Chondrocyte (in vitro differentiated cells): Measurements from ENCODE around the gene TESK1. TPM values are rescaled to one million over a fixed set of nuclear protein-coding genes. Genes with fewer than 3 reads are reported as not detected.

Experiments
- DNase-seq: peaks from one replicate; pipeline ENCODE4 v3.0.0; 2021; ENCODE audit warnings: mixed read lengths, low spot score
- H3K27ac Mint-ChIP-seq: one replicate; pipeline ENCODE4 v1.8.0; 2021; ENCODE audit warnings: mild to moderate bottlenecking, moderate library complexity, mixed read lengths; ENCODE audit not compliant: unreplicated experiment
- H3K27me3 Mint-ChIP-seq: 2 replicates; pipeline ENCODE4 v1.8.0; 2021; ENCODE audit warnings: low read depth, mixed read lengths
- H3K36me3 Mint-ChIP-seq: 2 replicates; pipeline ENCODE4 v1.8.0; 2021; ENCODE audit warnings: low read depth, mixed read lengths
- H3K4me1 Mint-ChIP-seq: 2 replicates; pipeline ENCODE4 v1.8.0; 2021; ENCODE audit warnings: low read depth, mild to moderate bottlenecking, mixed read lengths
- H3K4me3 Mint-ChIP-seq: one replicate; pipeline ENCODE4 v1.8.0; 2021; ENCODE audit warnings: mild to moderate bottlenecking, moderate library complexity, mixed read lengths; ENCODE audit not compliant: unreplicated experiment
- H3K9me3 Mint-ChIP-seq: 2 replicates; pipeline ENCODE4 v1.8.0; 2021; ENCODE audit warnings: low read depth, mixed read lengths
- CTCF ChIP-seq: fragments of 200-600 bp; sonication (generic); IDR thresholded peaks from 2 replicates; pipeline ENCODE4 v1.5.0; 2021; ENCODE audit warnings: antibody characterized with exemption, mild to moderate bottlenecking, moderate library complexity
- total RNA-seq: library from RNA; stranded (reverse); gene quantifications from 3 replicates; pipeline ENCODE4 v1.2.1, GENCODE V29; 2021

Gene TESK1
- total RNA-seq, 1 donor from 2014 or later: 50.7 TPM

- DNase-seq: no peak
- H3K27me3 Mint-ChIP-seq: no peaks in the 10 kb centered on the region
- peaks cover 34% of the 10 kb centered on the region for H3K36me3 Mint-ChIP-seq
- H3K9me3 Mint-ChIP-seq: no peaks in the 10 kb centered on the region
- no peak overlapping the region for H3K4me3 Mint-ChIP-seq
- peak overlapping the region; percentile 61 for H3K27ac Mint-ChIP-seq
- H3K4me1 Mint-ChIP-seq: peaks cover 23% of the 10 kb centered on the region
- no peak for TF ChIP-seq CTCF
Measured at GRCh38 chr9:35559792-35560530, 45.1 kb upstream of the TESK1 start.

DNA sequence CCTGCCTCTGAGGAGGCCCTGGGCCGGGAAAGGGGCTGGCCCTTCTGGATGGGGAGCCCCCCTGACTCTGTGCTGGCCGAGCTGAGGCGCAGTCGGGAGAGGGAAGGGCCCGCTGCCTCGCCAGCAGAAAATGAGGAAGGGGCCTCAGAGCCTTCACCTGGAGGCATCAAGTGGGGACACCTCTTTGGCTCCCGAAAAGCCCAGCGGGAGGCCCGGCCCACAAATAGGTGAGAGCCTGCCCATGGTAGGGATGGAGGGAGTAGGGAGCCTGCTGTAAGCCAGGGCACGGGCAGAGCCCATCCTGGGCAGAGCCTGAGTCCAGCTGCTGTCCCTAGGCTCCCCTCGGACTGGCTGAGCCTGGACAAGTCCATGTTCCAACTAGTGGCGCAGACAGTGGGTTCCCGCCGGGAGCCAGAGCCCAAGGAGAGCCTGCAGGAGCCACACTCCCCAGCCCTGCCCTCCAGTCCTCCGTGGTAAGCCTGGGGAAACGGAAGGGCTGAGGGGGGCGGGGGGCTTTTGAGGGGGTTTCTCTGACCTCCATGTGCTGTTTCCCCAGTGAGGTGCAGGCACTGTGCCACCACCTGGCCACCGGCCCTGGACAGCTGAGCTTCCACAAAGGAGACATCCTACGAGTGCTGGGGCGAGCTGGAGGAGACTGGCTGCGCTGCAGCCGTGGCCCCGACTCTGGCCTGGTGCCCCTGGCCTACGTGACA, 44.3 kb upstream of the TESK1 start:
- no peak overlapping the region for H3K4me3 Mint-ChIP-seq
- DNase-seq: no peak
- H3K27ac Mint-ChIP-seq: no peak overlapping the region
- TF ChIP-seq CTCF: no peak
- peaks cover 27% of the 10 kb centered on the region for H3K4me1 Mint-ChIP-seq
- no peaks in the 10 kb centered on the region for H3K9me3 Mint-ChIP-seq
- no peaks in the 10 kb centered on the region for H3K27me3 Mint-ChIP-seq
- peaks cover 30% of the 10 kb centered on the region for H3K36me3 Mint-ChIP-seq

DNA sequence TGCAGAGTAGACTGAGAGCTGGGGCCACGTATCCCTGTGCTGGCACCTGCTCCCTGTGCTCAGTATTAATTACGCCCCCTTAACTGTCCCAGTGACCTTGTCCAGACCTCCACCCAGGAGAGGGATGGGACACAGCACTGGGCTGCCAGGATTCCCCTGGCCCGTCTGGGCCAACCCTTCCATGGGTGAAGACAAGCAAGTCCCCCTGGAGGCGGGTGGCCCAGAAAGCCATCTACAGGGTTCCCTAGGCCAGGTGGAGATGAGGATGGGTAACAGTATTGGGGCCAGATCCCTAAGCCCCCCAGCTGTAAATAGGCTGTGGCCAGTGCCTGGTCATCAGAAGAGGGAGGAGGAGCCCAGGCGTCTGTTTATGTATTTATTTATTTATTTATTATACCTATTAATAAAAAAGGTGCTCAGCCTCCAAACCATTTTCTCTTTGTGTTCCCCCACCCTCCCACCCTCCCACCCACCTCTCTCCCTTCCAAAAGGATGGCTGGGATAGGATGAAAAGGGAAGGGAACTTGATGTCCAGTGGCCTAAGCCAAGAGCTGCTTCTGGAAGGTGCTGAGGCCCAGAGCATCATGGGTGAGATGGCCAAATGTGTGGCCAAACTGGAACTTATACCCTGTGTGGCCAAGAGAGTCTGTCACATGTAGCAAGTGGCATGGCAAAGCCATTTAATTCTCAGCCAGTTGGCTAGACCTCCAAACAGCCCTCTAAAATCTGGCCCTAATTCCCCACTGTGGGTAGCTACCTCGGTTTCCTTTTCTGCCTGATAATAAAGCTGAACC, 43.4 kb upstream of the TESK1 start:
- peaks cover 23% of the 10 kb centered on the region for H3K36me3 Mint-ChIP-seq
- TF ChIP-seq CTCF: no peak
- H3K27me3 Mint-ChIP-seq: no peaks in the 10 kb centered on the region
- H3K27ac Mint-ChIP-seq: peak overlapping the region; percentile 78
- H3K4me3 Mint-ChIP-seq: no peak overlapping the region
- peaks cover 36% of the 10 kb centered on the region for H3K4me1 Mint-ChIP-seq
- H3K9me3 Mint-ChIP-seq: no peaks in the 10 kb centered on the region
- no peak for DNase-seq

DNA sequence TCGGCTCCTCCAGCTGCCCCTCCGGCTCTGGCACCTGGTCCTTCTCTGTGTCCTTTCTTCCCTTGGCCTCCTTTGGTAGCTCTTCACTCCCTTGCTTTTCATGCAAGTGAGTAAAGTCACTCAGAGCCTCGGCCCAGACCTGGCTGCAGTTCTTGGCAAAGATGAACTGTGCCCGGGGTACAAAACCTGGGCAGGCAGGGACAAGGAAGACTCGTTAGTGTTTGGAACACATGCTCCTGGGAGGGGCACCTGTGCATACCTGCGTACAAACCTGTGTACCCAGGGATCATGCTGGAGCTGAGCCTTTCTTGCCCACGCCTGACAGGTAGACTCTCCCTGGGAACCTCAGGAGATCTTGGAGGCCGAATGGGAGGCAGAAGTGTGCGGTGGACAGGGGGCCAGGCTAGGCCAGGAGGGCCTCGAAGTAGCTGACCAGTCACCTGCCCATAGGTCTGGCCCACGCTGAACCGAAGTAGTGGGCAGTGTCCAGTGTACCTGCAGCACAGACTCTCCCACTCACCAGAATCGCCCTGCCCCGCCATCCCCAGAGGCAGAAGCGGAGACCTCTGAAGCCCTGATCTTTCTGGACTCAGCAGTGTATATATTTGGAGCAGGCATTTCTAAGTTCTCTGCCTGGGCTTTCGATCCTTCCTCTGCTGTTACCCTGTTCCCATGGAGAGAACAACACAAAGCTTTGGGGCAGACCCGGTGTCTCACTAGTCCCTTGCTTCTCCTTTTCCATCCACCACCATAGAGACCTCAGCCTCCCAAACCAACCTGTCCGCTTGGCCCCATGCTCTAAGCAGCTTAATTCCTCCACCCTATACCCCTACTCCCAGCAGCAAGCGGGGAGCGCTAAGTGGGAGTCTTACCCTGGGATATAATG, 41.9 kb upstream of the TESK1 start:
- Mint-ChIP-seq H3K4me3 (no peak overlapping the region), H3K9me3 (no peaks in the 10 kb centered on the region), H3K27ac (peak overlapping the region; percentile 92), H3K27me3 (no peaks in the 10 kb centered on the region), H3K4me1 (peaks cover 41% of the 10 kb centered on the region), H3K36me3 (peaks cover 13% of the 10 kb centered on the region)
- DNase-seq: no peak
- no peak for TF ChIP-seq CTCF
